ENCODE measurements around the gene C1QTNF6.

- TF ChIP-seq CTCF (conservative IDR thresholded peaks at IDR 0.05 in 1 of 2, IDR thresholded peaks at IDR 0.05 in 1 of 2; ENCODE audit: low read depth in 1 of 2, low read length in 2 of 2) = no peak
- TF ChIP-seq EZH2 (IDR thresholded peaks at IDR 0.05; ENCODE audit: low read length, missing control alignments) = no peak
Measured at GRCh38 chr22:37187552-37187890, 526 bp downstream of the C1QTNF6 start.

All from fibroblast of lung (primary cell).